Transverse colon (tissue), 4 donors: Measurements from ENCODE around the gene CAPN7.

Experiments
- EP300 ChIP-seq: sonication (generic); formaldehyde crosslinking; IDR thresholded peaks from one replicate; pipeline ENCODE4 v1.6.1; 2017; ENCODE audit warnings: antibody characterized with exemption, low read depth
- POLR2A ChIP-seq: fragments of 450-650 bp; IDR thresholded peaks from one replicate; pipeline ENCODE4 v1.6.1; 2016; ENCODE audit warnings: antibody characterized with exemption, mild to moderate bottlenecking, moderate library complexity
- POLR2AphosphoS5 ChIP-seq, 3 donors: sonication (generic); formaldehyde crosslinking; IDR thresholded peaks; one replicate each; pipeline ENCODE4 v1.6.1; 2016; ENCODE audit warnings: antibody characterized with exemption in 3 of 3
- TF ChIP-seq, protein P1 (sequence below), 5 experiments: fragments of 200-600 bp in 3 of 5; fragments of 450-650 bp in 2 of 5; sonication (generic) in 3 of 5; IDR thresholded peaks; 1 replicate in 2 of 5; 2 replicates in 3 of 5; pipeline ENCODE4 v1.5.1; 2016 to 2017; ENCODE audit warnings: antibody characterized with exemption in 5 of 5, inconsistent platforms in 3 of 5, mild to moderate bottlenecking in 2 of 5, moderate library complexity in 1 of 5

DNA sequence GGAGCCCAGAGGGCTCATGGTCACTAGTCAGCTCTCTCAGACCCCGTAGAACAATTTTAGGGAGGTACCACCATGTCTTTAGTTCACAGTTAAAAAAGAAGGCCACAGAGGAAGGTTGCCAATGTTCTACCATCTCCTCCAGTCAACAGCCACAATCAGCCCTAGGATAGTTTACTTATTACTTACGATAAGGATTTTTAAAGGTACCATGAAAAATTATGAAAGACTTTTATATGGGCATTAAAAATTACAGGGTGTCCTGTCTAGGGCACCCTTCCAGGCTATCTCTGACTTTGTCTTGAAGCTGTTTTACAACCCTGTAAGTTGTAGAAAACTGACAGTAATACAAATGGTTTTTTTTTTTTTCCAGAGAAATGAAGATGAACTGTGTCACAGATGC is 57.9 kb downstream of the CAPN7 start:
- TF ChIP-seq, protein P1, sequence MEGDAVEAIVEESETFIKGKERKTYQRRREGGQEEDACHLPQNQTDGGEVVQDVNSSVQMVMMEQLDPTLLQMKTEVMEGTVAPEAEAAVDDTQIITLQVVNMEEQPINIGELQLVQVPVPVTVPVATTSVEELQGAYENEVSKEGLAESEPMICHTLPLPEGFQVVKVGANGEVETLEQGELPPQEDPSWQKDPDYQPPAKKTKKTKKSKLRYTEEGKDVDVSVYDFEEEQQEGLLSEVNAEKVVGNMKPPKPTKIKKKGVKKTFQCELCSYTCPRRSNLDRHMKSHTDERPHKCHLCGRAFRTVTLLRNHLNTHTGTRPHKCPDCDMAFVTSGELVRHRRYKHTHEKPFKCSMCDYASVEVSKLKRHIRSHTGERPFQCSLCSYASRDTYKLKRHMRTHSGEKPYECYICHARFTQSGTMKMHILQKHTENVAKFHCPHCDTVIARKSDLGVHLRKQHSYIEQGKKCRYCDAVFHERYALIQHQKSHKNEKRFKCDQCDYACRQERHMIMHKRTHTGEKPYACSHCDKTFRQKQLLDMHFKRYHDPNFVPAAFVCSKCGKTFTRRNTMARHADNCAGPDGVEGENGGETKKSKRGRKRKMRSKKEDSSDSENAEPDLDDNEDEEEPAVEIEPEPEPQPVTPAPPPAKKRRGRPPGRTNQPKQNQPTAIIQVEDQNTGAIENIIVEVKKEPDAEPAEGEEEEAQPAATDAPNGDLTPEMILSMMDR (IDR thresholded peaks at IDR 0.05) = no peak
- TF ChIP-seq POLR2A (no peak), POLR2AphosphoS5 (IDR thresholded peaks at IDR 0.05) (no peak), EP300 (no peak)
